Measurements from ENCODE around the gene IPCEF1.

The IPCEF1 gene

GRCh38 chr6:154371281-154371680 is 14.7 kb upstream of the IPCEF1 start:
- DNase-seq (ENCODE audit: low read depth in 2 of 2) = no peak

- no peak for DNase-seq (ENCODE audit: low read depth in 2 of 2)
Observed at GRCh38 chr6:154370545-154370944, 13.9 kb upstream of the IPCEF1 start.

DNA sequence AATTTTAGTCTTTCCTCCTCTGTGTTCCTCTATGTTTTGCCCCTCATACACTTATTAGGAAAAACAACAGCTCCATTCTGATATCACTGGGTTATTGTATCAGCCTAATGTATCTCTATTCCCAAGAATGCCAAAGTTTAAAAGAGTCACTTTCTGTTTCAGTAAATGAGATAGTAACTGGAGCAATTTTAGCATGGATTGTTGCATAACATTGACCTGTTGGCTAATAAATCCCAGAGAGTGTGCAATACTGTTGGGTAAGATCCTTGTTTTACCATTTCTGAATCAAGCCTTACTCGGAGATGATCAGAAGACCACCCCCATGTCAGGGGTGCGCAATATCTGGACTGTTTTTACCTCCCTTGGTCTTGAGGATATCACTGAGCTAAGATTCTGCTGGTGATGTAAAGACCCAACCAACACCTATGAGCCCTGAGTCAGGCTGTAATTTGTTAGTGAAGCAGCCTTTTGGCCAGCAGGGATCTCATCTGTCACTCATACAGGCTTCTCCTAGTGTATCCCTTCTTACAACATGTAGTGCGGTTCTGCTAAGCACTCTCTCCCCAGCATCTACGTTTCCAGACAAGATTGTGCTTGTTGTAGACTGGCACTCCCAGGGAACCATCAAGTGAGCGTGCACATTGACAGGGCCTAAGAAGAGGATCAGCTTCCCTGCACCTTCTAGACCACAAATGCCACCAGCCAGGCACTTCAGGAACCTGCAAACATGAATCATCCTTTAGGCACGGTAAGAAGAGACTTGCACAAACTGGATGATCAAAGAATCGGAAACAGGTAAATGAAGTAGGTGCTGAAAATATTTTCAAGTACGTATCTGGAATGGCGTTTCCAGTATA is 11.5 kb upstream of the IPCEF1 start:
- no peak for DNase-seq (ENCODE audit: low read depth in 2 of 2)

- DNase-seq (ENCODE audit: low read depth in 2 of 2) = no peak
Observed at GRCh38 chr6:154367336-154367735, 10.7 kb upstream of the IPCEF1 start.

DNA sequence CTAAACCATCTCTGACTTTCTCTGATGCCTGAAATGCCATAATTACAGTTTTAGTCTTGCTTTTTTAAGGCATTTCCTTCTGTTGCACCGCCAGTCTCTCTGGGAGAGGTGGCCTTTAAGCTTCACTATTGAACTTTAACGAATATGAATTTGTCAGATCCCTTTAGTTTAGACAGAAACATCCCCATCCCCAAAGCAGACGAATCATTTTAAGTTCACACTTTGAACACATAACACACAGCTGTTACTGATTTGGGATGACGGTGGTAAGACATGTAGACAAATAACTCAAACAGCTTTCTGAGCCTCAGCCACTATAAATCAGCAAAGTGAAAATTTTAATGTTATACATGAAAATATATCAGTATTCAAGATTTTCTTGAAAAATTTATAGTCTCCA is 7.2 kb upstream of the IPCEF1 start:
- DNase-seq (ENCODE audit: low read depth in 2 of 2) = no peak

DNA sequence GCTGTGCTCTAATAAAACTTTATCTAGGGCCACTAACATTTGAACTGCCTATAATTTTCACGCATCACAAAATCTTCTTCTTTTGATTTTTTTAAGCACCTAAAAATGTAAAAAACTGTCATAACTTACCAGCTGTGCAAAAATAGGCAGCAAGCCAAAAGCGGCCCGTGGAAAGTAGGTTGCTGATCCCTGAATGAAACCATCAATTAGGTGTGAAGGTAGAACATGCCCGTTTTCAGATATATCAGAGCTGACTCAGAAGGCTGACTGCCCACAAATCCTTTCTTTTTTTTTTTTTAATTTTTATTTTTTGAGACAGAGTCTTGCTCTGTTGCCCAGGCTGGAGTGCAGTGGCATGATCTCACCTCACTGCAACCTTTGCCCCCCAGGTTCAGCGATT is 4.9 kb upstream of the IPCEF1 start:
- DNase-seq (ENCODE audit: low read depth in 2 of 2) = no peak

GRCh38 chr6:154360476-154360875 is 3.9 kb upstream of the IPCEF1 start:
- no peak for DNase-seq (ENCODE audit: low read depth in 2 of 2)

- DNase-seq (ENCODE audit: low read depth in 2 of 2) = no peak
Observed at GRCh38 chr6:154359679-154360078, 3.1 kb upstream of the IPCEF1 start.

GRCh38 chr6:154359161-154359574 is 2.6 kb upstream of the IPCEF1 start:
- no peak for DNase-seq (ENCODE audit: low read depth in 2 of 2)

DNA sequence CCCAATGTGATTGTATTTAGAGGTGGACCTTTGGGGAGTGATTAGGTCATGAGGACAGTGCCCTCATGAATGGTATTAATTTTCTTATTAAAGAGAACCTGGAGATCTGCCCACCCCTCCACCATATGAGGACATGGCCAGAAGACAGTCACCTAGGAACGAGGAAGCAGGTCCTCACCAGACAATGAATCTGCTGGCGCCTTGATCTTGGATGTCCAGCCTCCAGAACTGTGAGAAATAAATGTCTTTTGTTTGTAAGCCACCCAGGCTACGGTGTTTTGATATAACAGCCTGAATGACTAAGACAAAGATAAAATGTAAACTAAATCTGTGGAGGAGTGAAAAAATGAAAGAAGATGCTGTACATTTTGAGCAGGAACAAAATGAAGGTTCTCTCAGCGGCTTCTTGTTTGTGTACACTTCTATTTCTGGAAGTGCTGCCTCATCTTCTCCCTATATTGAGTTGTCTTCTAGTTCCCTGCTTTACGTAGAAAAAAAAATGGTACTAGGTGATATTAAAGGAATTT is 1.5 kb upstream of the IPCEF1 start:
- no peak for DNase-seq (ENCODE audit: low read depth in 2 of 2)

- DNase-seq (ENCODE audit: low read depth in 2 of 2) = no peak
Observed at GRCh38 chr6:154356113-154356512, 490 bp downstream of the IPCEF1 start.

DNA sequence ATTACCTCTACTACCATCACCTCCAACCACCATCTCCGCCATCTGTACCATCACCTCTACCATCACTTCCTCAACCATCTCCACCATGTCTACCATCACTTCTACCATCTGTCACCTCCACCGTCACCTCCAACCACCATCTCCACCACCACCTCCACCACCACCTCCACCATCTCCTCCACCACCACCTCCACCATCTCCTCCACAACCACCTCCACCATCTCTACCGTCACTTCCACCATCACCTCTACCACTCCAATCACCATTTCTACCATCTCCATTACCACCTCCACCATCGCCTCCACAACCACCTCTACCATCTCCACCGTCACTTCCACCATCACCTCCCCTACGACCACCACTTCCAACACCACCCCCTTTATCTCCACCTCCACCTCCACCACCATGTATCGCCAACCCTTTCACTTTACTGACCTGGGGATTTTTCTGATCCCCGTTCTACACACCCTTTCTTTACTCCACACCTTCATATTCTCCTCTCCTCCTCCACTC is 2.3 kb downstream of the IPCEF1 start:
- DNase-seq (ENCODE audit: low read depth in 2 of 2) = no peak

- DNase-seq (ENCODE audit: low read depth in 2 of 2) = no peak
Observed at GRCh38 chr6:154353626-154354025, 3.0 kb downstream of the IPCEF1 start.

DNA sequence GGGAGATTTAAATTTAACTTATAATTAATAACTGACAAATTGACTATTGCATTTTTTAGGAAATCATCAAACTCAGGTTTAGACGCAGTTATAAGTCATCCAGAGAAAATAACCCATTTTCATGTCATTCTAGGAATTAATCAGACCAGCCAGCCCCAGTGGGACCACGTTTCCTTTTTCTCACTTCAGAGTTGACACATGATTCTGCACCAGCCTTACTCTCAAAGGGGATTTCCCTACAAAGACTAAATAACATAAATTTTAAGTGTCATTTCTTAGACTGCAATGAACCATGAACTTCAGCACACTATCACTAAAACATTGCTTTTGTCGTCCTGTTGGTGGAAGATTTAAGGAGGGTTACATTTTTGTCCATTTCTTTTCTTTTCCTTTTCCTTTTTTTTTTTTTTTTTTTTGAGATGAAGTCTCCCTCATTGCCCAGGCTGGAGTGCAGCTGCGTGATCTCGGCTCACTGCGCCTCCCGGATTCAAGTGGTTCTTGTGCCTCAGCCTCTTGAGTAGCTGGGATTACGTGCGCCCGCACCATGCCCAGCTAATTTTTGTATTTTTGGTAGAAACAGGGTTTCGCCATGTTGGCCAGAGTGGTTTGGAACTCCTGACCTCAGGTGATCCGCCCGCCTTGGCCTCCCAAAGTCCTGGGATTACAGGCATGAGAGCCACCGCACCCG is 3.6 kb downstream of the IPCEF1 start:
- peak; percentile 30 for DNase-seq (ENCODE audit: low read depth in 2 of 2)

GRCh38 chr6:154350293-154350692 is 6.3 kb downstream of the IPCEF1 start:
- no peak for DNase-seq (ENCODE audit: low read depth in 2 of 2)

- DNase-seq (ENCODE audit: low read depth in 2 of 2) = no peak
Observed at GRCh38 chr6:154347981-154348380, 8.6 kb downstream of the IPCEF1 start.

- no peak for DNase-seq (ENCODE audit: low read depth in 2 of 2)
Observed at GRCh38 chr6:154345811-154346210, 10.8 kb downstream of the IPCEF1 start.

DNA sequence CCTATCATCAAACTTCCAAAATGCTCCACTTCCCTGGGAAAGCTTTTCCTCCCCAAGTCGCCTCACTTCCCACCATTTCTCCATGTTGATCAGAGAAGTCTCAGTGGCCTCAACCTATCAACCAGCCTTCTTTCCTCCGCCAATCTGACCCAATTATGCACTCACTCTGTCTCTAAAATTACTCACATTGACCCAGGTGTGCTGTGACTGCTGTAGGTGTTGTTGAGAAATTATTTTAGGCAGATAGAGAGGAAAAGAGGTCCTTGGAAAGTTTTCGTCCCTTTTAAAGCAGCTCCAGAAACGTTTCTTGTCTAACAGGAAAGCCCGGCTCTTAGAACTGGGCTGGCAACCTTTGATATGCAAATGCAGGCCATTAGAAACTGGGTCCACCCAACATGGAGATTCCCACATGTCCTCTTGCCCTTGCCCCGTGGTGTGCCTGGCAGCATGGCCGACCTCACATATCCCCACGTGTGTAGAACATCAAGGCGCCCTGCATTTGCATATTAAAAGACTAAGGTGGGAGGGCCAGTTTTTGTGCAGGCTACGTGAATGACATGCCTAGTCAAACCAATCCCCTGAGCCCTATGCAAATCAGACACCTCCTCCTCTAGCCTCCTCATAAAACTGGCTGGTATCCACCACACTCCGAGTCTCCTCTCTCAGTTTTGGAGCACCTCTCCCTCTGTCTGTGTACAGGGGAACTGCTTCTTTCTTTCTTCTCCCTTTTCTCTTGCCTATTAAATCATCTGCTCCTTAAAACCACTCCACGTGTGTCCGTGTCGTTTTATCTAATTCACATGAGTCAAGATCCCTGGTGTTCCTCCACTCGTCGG is 12.9 kb downstream of the IPCEF1 start:
- no peak for DNase-seq (ENCODE audit: low read depth in 2 of 2)

- DNase-seq (ENCODE audit: low read depth in 2 of 2) = no peak
Observed at GRCh38 chr6:154341871-154342270, 14.7 kb downstream of the IPCEF1 start.

GRCh38 chr6:154341336-154341735 is 15.3 kb downstream of the IPCEF1 start:
- DNase-seq (ENCODE audit: low read depth in 2 of 2) = no peak

DNA sequence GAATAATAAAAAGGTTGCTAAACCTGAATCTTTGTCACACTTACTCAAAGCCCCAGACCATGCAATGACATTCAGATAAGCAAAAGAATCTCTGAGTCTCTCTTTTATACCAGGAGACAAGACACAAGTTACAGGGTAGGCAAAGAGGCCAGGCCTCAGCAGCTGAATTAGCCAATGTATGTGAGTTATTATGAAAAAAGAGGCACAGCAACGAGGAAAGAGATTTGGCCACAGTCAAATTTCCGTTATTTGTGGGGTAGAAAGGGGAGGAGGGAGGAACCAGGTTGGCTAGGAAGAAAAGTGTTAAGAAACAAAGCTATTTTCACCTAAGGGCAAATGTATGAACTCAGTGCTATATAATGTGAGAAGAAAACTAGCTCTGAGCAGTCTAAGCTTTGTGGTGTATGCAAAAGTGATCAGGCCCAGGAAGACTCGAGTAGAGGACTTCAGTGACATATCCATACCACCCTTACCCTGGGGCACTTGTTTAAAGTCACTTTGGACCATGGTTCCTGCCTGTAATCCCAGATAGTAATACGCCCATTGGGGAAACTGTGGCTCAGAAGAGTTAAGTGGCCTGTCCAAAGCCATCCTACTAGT is 19.1 kb downstream of the IPCEF1 start:
- DNase-seq (ENCODE audit: low read depth in 2 of 2) = no peak
